A673 (cell line): ENCODE results near the gene LAMP1. TPM values are rescaled to one million over a fixed set of nuclear protein-coding genes. Genes with fewer than 3 reads are reported as not detected.
"Not testable (repeated sequence)": the region's sequence is repeated elsewhere in the genome, so short reads cannot be mapped to it uniquely, and the experiment has no call there.

Experiments
- BruUV-seq: library from RNA; stranded (reverse); fragments of 400-500 nt; replicated peaks from 2 replicates; lab custom pipeline; 2021; lab: Mats Ljungman, UMichigan
- CTCF ChIA-PET: fragments of 300-600 bp; sonication (Branson Sonifier 250); formaldehyde crosslinking; loops from one replicate; lab custom pipeline; 2022; ENCODE audit warnings: antibody characterized with exemption; lab: Charles Lee
- POLR2A ChIA-PET: fragments of 300-600 bp; sonication (Branson Sonifier 250); formaldehyde crosslinking; loops from one replicate; lab custom pipeline; 2022; ENCODE audit warnings: antibody characterized with exemption; ENCODE audit not compliant: low non-redundant PET; lab: Charles Lee
- DNase-seq: peaks from one replicate; pipeline ENCODE4 v3.0.0-alpha.2; 2015; ENCODE audit warnings: low spot score
- H3K27ac ChIP-seq: fragments of 200-600 bp; sonication (generic); 2 replicates; pipeline ENCODE4 v1.5.1; 2016; ENCODE audit warnings: mixed run types, low read depth, mild to moderate bottlenecking, mixed read lengths, antibody characterized with exemption, low read length; ENCODE audit not compliant: poor library complexity, severe bottlenecking
- H3K27me3 ChIP-seq: fragments of 200-600 bp; sonication (generic); replicated peaks from 2 replicates; pipeline ENCODE4 v1.6.1; 2017; ENCODE audit warnings: mixed run types, low read depth, mild to moderate bottlenecking, mixed read lengths, antibody characterized with exemption, low read length; ENCODE audit not compliant: insufficient read depth, poor library complexity
- H3K36me3 ChIP-seq: fragments of 200-600 bp; sonication (generic); 2 replicates; pipeline ENCODE4 v1.6.1; 2016; ENCODE audit warnings: mixed run types, mild to moderate bottlenecking, mixed read lengths, antibody characterized with exemption, low read length; ENCODE audit not compliant: insufficient read depth, poor library complexity, severe bottlenecking
- H3K4me1 ChIP-seq: fragments of 200-600 bp; sonication (generic); 2 replicates; pipeline ENCODE4 v1.6.1; 2017; ENCODE audit warnings: mixed run types, mild to moderate bottlenecking, mixed read lengths, antibody characterized with exemption, low read length; ENCODE audit not compliant: insufficient read depth, poor library complexity, severe bottlenecking
- H3K4me3 ChIP-seq: fragments of 200-600 bp; sonication (generic); 2 replicates; pipeline ENCODE4 v1.5.1; 2016; ENCODE audit warnings: low read depth, mixed run types, mild to moderate bottlenecking, mixed read lengths, low read length; ENCODE audit not compliant: poor library complexity, severe bottlenecking
- H3K9me3 ChIP-seq: fragments of 200-600 bp; sonication (generic); 2 replicates; pipeline ENCODE4 v1.6.1; 2016; ENCODE audit warnings: mixed run types, low read depth, mild to moderate bottlenecking, mixed read lengths, antibody characterized with exemption, low read length; ENCODE audit not compliant: poor library complexity, severe bottlenecking
- EZH2 ChIP-seq: fragments of 200-600 bp; sonication (generic); IDR thresholded peaks from 2 replicates; pipeline ENCODE4 v1.6.1; 2017; ENCODE audit warnings: borderline replicate concordance, low read depth, mild to moderate bottlenecking, mixed read lengths, antibody characterized with exemption, low read length; ENCODE audit not compliant: poor library complexity, severe bottlenecking
- intact Hi-C: fragments of 100-400 bp; cut with micrococcal nuclease; formaldehyde crosslinking; loops from one replicate; pipeline ENCODE4 v1.10.0; 2022; ENCODE audit not compliant: unreplicated experiment
- total RNA-seq: library from RNA; stranded (reverse); gene quantifications from 2 replicates; pipeline ENCODE4 v1.2.3, GENCODE V29; 2021
- TF ChIP-seq, protein P1 (sequence below): fragments of 300-800, 200-600 bp; sonication (generic); conservative IDR thresholded peaks from 2 replicates; pipeline ENCODE4 v1.5.1; 2017; ENCODE audit warnings: low read depth, mild to moderate bottlenecking, antibody characterized with exemption, low read length, moderate library complexity, mixed read lengths

LAMP1 gene
- total RNA-seq, 1 experiment from 2014 or later = 129 TPM

DNA sequence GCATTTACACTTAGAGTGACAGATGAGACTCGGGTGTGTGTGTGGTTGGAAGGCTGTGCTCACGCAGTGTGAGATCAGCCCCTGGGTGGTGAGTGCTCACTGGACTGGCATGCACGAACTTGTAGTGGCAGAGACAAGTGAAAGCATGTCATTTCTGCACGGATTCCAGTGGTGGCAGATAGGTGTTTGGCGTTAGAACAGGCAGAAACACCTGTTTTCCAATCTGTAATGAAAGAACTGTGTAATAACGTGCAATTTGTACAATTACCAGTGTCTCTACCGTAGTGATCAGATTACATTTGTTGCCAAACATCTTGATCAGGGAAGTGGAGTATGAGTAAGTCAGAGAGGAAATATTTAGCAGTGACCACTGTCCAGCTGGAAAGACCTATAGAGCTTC, 8.2 kb downstream of the LAMP1 start:
- POLR2A ChIA-PET = no interaction called here
- H3K4me3 ChIP-seq = no peak overlapping the region
- TF ChIP-seq, protein P1, sequence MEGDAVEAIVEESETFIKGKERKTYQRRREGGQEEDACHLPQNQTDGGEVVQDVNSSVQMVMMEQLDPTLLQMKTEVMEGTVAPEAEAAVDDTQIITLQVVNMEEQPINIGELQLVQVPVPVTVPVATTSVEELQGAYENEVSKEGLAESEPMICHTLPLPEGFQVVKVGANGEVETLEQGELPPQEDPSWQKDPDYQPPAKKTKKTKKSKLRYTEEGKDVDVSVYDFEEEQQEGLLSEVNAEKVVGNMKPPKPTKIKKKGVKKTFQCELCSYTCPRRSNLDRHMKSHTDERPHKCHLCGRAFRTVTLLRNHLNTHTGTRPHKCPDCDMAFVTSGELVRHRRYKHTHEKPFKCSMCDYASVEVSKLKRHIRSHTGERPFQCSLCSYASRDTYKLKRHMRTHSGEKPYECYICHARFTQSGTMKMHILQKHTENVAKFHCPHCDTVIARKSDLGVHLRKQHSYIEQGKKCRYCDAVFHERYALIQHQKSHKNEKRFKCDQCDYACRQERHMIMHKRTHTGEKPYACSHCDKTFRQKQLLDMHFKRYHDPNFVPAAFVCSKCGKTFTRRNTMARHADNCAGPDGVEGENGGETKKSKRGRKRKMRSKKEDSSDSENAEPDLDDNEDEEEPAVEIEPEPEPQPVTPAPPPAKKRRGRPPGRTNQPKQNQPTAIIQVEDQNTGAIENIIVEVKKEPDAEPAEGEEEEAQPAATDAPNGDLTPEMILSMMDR = no peak
- TF ChIP-seq EZH2 = no peak
- no TSS peak for BruUV-seq
- no peaks in the 10 kb centered on the region for H3K4me1 ChIP-seq
- CTCF ChIA-PET = no interaction called here
- intact Hi-C loops = no loop called here
- no peak overlapping the region for H3K27ac ChIP-seq
- no peaks in the 10 kb centered on the region for H3K9me3 ChIP-seq
- H3K36me3 ChIP-seq = no peaks in the 10 kb centered on the region
- no peaks in the 10 kb centered on the region for H3K27me3 ChIP-seq
- no peak for DNase-seq

DNA sequence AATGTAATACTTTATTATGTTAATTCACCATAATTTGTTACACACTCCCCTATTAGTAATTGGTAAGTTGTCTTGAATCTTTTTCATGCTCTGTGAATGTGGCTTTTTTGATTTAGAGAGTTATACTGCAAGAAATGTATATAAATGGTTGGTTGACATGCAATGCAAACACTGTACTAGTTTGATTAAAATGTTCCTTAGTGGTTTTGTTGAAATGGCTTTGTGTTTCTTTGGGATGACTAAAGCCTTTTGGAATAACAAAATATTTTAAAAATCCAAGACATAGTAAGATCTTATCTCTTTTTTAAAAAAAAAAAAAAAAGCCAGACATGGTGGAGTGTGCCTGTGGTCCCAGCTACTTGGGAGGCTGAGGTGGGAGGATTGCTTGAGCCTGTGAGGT, 10.5 kb downstream of the LAMP1 start:
- no peak for DNase-seq
- Histone ChIP-seq H3K36me3 (peaks cover 10% of the 10 kb centered on the region), H3K4me1 (no peaks in the 10 kb centered on the region), H3K4me3 (no peak overlapping the region), H3K27me3 (no peaks in the 10 kb centered on the region), H3K27ac (no peak overlapping the region), H3K9me3 (no peaks in the 10 kb centered on the region)
- POLR2A ChIA-PET = no interaction called here
- TF ChIP-seq, protein P1 = no peak
- BruUV-seq = no TSS peak
- CTCF ChIA-PET = no interaction called here
- intact Hi-C loops = no loop called here

DNA sequence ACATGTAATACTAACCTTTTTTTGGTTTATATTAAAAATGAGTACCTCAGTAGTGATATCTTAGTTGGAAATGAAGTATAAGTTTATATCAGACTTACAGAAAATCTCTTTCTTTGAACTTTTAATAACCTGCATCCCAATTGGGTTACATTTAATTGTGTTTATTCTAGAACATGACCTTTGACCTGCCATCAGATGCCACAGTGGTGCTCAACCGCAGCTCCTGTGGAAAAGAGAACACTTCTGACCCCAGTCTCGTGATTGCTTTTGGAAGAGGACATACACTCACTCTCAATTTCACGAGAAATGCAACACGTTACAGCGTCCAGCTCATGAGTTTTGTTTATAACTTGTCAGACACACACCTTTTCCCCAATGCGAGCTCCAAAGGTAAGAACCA, 12.4 kb downstream of the LAMP1 start:
- no peak for DNase-seq
- POLR2A ChIA-PET = no interaction called here
- intact Hi-C loops = no loop called here
- no peak overlapping the region for H3K4me3 ChIP-seq
- CTCF ChIA-PET = no interaction called here
- no peaks in the 10 kb centered on the region for H3K27me3 ChIP-seq
- BruUV-seq = no TSS peak
- H3K9me3 ChIP-seq = no peaks in the 10 kb centered on the region
- H3K27ac ChIP-seq = no peak overlapping the region
- H3K36me3 ChIP-seq = peaks cover 10% of the 10 kb centered on the region
- H3K4me1 ChIP-seq = no peaks in the 10 kb centered on the region
- TF ChIP-seq EZH2 = no peak
- TF ChIP-seq, protein P1 = no peak

DNA sequence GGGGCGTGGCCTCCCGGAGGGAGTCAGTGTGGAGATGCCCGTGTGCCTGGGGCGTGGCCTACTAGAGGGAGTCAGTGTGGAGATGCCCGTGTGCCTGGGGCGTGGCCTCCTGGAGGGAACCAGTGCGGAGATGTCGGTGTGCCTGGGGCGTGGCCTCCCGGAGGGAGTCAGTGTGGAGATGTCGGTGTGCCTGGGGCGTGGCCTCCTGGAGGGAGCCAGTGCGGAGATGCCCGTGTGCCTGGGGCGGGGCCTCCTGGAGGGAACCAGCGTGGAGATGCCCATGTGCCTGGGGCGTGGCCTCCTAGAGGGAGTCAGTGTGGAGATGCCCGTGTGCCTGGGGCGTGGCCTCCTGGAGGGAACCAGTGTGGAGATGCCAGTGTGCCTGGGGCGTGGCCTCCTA, 17.1 kb downstream of the LAMP1 start:
- H3K36me3 ChIP-seq, H3K9me3 ChIP-seq, CTCF ChIA-PET, H3K27ac ChIP-seq, BruUV-seq, intact Hi-C loops, H3K4me1 ChIP-seq, DNase-seq, H3K4me3 ChIP-seq, POLR2A ChIA-PET, H3K27me3 ChIP-seq: not testable (repeated sequence)

DNA sequence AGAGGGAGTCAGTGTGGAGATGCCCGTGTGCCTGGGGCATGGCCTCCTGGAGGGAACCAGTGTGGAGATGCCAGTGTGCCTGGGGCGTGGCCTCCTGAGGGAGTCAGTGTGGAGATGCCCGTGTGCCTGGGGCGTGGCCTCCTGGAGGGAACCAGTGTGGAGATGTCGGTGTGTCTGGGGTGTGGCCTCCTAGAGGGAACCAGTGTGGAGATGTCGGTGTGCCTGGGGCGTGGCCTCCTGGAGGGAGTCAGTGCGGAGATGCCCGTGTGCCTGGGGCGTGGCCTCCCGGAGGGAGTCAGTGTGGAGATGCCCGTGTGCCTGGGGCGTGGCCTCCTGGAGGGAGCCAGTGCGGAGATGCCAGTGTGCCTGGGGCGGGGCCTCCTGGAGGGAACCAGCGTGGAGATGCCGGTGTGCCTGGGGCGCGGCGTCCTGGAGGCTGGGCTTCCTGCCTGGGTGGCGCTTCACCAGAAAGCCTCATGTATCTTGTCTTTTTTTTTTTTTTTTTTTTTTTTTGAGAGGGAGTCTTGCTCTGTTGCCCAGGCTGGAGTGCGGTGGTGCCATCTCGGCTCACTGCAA, 17.9 kb downstream of the LAMP1 start:
- DNase-seq, intact Hi-C loops, BruUV-seq, H3K4me3 ChIP-seq, H3K27me3 ChIP-seq, H3K4me1 ChIP-seq, H3K9me3 ChIP-seq, CTCF ChIA-PET, H3K27ac ChIP-seq, POLR2A ChIA-PET, H3K36me3 ChIP-seq: not testable (repeated sequence)
